GM23338 (cell line): ENCODE results near the gene BCLAF3.

Experiments used
- CTCF ChIP-seq, 2 experiments: fragments of 200-600 bp in 1 of 2; sonication (generic) in 1 of 2; conservative IDR thresholded peaks; 2 replicates each; pipeline versions ENCODE4 v1.5.1 to v1.6.1; 2016 to 2017; ENCODE audit warnings: antibody characterized with exemption in 2 of 2, low read depth in 2 of 2, mild to moderate bottlenecking in 2 of 2, moderate library complexity in 1 of 2
- ETS1 ChIP-seq: IDR thresholded peaks from 2 replicates; pipeline ENCODE4 v1.6.1; 2016; ENCODE audit warnings: antibody characterized with exemption
- EZH2 ChIP-seq: fragments of 200-600 bp; sonication (generic); IDR thresholded peaks from one replicate; pipeline ENCODE4 v1.8.0; 2017; ENCODE audit warnings: antibody characterized with exemption, mild to moderate bottlenecking, low read depth; ENCODE audit not compliant: unreplicated experiment
- JUNB ChIP-seq: IDR thresholded peaks from one replicate; pipeline ENCODE4 v1.6.1; 2016; ENCODE audit warnings: antibody characterized with exemption; ENCODE audit not compliant: unreplicated experiment
- POLR2AphosphoS5 ChIP-seq: IDR thresholded peaks from 2 replicates; pipeline ENCODE4 v1.6.1; 2016; ENCODE audit warnings: antibody characterized with exemption, low read depth
- REST ChIP-seq: IDR thresholded peaks from one replicate; pipeline ENCODE4 v1.6.1; 2018; ENCODE audit warnings: antibody characterized with exemption; ENCODE audit not compliant: unreplicated experiment

GRCh38 chrX:20028588-20028987 is 37.7 kb upstream of the BCLAF3 start:
- no peak for TF ChIP-seq JUNB
- TF ChIP-seq REST: no peak
- no peak for TF ChIP-seq CTCF (conservative IDR thresholded peaks at IDR 0.05; ENCODE audit: low read depth in 2 of 2)
- TF ChIP-seq EZH2: no peak
- TF ChIP-seq ETS1: no peak
- TF ChIP-seq POLR2AphosphoS5: no peak
